ENCODE results near the gene ZWILCH.
"Not testable (repeated sequence)": the region's sequence is repeated elsewhere in the genome, so short reads cannot be mapped to it uniquely, and the experiment has no call there.

The ZWILCH gene

GRCh38 chr15:66587020-66587419 lies 81.9 kb downstream of the ZWILCH start:
- no peak for DNase-seq

GRCh38 chr15:66587749-66588148 lies 82.6 kb downstream of the ZWILCH start:
- DNase-seq: no peak

- no peak for DNase-seq
Measured at GRCh38 chr15:66588537-66588936, 83.4 kb downstream of the ZWILCH start.

- DNase-seq: no peak
Measured at GRCh38 chr15:66588971-66589370, 83.8 kb downstream of the ZWILCH start.

GRCh38 chr15:66589429-66589828 lies 84.3 kb downstream of the ZWILCH start:
- not testable (repeated sequence) for DNase-seq

GRCh38 chr15:66590435-66590834 lies 85.3 kb downstream of the ZWILCH start:
- DNase-seq: no peak

GRCh38 chr15:66591322-66591862 lies 86.3 kb downstream of the ZWILCH start:
- no peak for DNase-seq

- DNase-seq: no peak
Measured at GRCh38 chr15:66592505-66593218, 87.5 kb downstream of the ZWILCH start.

- no peak for DNase-seq
Measured at GRCh38 chr15:66593219-66593780, 88.2 kb downstream of the ZWILCH start.

- no peak for DNase-seq
Measured at GRCh38 chr15:66594344-66594743, 89.2 kb downstream of the ZWILCH start.

GRCh38 chr15:66594836-66595235 lies 89.7 kb downstream of the ZWILCH start:
- no peak for DNase-seq

- DNase-seq: no peak
Measured at GRCh38 chr15:66595332-66595731, 90.2 kb downstream of the ZWILCH start.

GRCh38 chr15:66595931-66596545 lies 90.9 kb downstream of the ZWILCH start:
- no peak for DNase-seq

GRCh38 chr15:66598095-66598815 lies 93.1 kb downstream of the ZWILCH start:
- DNase-seq: no peak
